ENCODE results near the gene NR5A2.

NR5A2 gene

DNA sequence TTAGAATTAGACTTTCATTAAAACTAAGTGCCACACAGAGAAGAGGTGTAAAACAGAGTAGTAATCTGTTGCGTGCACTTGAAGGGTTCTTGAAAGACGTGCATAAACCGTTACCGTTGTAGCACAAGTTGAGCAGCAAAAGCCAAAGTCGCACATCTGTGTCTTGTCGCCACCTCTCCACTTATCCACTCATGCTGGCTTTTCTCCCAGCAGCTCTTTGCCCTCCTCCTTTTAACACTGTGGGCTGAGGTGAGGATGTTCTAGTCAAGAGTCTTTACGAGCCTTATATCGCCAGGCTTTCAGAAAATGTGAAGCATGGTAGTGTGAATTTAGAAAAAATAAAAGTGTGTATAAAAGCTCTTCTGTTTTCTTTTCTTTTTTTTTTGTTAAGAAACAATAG lies 48.0 kb downstream of the NR5A2 start:
- no peak for DNase-seq

DNA sequence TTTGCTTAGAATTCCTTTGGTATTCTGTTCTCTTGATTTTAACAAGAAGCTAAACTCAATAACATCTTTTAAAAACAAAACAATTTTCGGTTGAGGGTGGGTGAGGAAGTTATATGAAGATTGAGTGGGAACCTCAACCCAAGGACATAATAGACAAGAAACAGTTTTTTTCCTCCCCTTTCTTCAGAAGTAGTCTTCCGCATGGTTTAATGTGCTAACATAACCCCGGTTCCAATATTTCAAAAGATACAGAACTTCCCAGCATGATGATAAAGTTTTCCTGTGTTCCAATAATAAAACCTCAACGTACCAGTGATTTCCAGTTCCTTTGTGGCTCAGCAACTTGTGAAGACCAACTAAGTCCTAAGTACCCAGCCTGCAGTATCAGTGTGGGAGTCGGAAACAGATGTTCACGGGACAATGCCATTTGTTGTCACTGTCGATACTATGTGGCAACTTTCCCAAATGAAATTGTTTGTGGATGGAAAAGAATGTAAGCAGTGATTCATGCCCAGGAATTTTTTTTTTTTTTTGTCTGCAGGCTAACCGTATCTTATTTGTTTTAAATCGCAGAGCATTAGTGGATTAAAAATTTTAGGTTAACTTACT lies 48.5 kb downstream of the NR5A2 start:
- no peak for DNase-seq

DNA sequence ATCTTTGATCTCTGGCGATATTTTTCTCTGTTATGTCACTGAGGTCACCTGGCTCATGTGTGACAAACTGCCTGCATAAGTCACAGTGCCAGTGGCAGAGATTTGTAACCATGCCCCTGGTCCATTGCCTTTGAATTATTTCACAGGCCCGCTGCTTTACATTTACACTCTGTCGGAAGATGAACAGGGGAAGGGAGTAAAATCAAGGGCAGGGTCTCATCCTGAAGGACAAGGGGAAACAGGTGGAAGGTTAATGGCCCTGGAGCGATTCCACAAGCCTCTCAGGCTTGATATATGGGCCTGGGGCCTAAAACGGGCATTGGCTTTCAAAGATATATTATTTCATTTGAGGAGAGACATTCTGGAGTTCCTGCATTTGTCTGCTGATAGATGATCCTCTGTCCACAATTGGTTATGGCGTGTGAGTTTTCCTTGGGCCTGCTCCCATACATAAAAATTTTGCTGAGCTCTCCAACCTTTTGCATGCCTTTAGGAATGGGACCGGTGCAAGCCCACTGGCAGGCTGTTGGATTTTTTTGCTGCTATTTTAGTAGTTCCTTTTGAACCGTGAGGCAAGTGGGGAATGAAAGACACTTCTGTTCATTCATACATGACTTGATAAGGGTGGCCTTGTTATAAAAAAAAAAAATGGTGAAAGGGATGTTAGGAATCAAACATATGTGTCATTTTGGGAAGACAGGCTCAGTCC lies 51.9 kb downstream of the NR5A2 start:
- DNase-seq = no peak

DNA sequence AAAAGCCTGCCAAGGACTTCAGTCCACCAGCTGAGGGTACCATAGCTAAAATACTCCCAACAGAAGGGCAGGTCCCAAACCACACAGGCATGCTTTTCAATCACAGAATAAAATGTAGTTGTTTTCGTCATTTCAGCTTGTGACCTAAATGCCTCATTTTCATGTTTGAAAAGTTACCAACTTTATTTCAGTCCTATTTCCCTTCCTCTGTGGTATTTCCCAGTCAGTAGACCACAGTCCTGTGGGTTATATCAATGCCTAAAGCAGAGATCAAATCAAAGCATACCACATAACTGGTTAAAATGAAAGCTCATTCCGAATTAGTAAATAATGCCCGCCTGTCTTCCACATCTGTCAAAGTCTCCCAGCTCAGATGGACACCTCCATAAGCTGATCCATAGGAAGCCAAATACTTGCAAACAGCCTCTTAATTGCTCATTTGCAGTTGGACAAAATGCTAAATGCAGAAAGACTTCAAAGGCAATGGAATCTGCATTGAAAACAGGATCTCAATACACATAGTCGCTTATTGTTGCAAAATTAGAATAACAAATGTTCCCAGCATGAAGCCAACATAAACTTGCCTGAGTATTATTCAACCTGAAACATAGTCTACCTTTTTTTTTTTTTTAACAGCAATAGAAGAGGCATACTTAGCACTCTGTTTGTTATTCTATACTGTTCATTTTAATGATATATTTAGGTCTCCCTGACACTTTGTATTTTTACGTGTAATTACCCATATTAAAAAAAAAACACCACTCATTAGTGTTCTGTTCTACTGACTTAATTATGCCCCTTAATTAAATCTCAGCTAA lies 53.9 kb downstream of the NR5A2 start:
- no peak for DNase-seq

DNA sequence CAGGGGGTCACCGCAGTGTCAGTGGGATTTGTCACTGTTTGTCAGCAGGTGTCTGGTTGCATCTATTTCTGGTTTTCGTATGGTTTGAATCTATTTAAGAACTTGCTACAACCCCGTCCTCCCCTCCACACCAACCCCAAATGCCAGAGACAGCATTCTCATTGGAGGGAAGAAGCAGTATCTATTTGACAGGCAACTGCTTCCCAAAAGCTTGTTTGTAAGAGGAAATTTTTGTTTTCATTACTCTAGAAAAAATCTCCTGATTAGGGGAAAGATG lies 54.4 kb downstream of the NR5A2 start:
- no peak for DNase-seq

DNA sequence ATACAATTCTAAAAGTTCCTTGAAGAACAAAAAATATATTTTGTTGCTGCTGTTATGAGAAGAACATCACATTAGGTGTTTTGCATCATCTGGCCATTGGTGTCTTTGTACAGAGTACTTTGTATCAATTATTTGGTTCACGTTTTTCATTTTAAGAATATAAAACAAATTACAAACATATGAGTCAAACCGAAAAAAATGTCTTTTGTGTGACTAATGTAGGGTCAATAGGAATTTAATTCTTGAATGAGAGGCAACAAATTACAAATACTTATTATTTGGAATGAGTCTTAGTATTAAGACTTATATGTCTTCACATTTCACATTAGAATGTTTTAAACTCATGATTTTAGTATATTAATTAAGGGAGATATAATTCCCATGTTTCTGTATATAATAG lies 54.8 kb downstream of the NR5A2 start:
- DNase-seq = no peak

DNA sequence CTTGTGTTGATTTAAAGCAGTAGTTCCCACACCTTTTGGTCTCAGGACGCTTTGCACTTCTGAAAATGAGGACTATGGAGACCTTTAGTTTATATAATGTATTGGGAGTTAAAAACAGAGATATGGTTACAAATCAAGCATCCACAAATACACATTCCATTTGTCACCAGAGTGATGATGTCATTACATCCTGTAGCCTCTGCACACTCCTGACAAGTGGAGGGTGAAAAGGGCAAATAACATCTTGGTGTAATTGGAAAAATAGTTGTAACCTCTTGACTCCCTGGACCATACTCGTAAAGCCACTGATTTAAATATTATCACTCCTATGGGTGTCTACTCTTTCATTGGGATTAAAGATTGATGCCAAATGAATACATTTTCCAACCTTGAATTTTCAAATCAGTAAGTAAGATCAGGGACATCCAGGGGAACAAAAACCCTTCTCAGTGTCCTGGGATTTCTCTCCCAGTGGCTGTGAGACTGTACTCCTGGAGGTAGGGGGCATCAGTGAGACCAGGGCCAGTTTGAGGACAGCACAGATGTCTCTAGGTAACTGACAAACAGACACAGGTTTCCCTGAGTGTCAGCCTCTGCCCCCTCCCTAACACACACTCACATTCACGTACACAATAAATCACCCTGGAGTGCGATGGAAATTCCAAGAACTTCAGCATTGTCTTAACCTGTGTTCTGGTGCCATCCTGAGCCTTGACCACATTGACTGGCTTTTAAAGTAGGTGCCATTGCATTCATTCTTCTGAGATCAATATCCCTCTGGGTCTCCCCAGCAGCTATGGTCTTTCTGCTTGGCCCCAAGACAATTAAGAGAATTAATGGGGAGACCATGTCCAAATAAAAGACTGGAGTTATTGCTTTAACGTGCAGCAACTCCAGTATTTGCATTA lies 63.0 kb downstream of the NR5A2 start:
- no peak for DNase-seq

DNA sequence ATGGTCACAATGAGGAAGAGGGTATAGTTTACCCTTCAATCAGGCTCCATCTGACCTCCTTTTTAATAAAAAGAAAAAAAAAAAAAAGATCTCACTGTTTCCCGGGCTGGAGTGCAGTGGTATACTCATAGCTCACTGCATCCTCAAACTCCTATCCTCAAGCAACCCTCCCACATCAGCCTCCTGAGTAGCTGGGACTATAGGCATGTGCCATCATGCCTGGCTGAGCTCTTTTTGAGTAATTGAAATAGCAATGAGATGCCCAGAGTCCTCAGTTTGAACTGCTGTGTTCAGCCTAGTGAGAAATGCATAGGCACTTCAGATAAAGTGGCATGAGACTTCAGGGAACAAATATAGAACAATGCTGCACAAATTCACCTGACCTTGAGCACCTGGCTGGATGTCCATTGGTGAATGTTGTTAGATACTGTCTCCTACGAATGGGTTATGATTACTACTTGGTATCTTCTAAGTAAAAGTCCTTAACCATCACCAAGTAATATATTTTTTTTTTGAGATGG lies 67.6 kb downstream of the NR5A2 start:
- DNase-seq = no peak

DNA sequence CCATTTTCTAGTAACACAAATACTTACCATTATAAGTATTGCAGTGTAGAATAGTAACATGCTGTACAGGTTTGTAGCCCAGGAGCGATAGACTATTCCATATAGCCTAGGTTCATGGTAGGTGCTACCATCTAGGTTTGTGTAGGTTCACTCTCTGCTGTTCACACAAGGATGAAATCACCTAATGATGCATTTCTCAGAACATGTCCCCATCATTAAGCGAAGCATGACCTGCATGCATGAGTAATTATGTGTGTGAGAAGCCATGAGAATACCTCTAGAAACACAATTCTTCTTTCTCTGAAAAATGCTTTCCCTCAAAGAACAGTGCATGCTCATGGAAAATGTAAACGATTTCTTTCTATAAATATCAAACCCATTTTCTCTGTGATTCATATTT lies 69.3 kb downstream of the NR5A2 start:
- DNase-seq = no peak

DNA sequence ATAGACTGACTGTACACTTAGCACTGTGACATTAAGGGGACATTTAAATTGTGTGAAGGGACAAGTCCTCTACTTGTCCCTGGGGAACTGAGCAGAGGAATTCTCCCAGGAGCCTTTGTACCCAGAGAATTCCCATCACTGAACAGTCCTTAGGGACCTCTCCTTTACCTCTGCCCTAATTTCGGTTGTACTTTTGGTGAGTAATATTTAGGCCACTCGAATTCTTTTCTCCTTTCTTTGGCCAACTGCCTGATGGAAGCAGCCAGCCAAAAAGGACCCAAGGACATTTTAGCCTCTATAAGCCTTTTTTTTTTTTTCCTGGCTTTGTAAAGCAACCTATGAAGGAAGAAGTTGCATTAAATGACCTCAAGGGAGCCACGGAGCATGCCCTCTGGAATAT lies 71.5 kb downstream of the NR5A2 start:
- no peak for DNase-seq

DNA sequence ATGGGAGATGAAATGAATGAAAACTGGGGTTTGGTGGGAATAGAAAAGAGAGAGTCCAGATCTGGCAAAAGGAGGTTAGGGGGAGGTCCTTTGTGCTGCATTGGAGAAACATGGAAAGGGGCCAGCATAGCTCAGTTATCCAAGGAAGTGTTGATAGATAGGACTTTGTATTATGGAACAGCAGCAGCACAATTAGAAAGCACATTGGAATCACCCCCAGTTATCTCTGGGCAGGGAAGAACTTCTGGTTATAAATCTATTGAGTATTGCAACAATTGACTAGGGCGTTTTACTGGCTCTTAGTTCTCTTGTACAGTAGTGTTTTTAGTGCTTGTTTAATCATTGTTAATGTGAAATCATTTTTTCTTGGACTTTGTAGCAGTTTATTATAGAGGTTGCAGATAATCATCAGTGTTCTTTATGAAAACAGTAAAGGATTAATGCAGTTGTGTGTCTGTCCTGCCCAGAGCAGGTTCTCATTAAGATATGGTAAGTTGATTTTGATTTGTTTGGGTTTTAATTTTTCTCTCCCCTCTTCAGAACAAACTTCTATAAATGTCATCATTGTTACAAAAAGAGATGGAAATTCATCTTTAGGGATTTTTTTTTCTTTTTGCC lies 76.6 kb downstream of the NR5A2 start:
- DNase-seq = no peak

DNA sequence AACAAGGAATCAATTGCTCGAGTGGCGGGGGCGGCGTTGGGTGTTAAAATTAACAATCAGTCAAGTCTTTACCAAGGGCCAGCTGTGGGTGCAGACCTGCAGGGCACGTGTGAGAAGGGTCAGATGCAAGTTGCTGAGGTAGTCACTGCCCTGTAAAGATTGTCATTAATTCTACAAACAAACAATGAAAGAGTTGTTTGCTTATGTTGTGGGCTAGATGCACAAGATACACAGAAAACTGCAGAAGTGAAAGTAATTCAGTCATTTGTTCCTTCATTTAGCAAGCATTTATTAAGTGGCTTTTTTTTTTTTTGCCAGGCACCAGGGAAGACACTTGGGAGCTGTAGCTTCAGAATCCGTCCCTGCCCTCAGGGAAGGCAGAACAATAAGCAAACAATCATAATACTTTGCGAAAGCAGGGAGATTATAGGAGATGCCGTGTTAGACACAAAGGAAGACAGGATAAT lies 79.5 kb downstream of the NR5A2 start:
- DNase-seq = peak; percentile 19

DNA sequence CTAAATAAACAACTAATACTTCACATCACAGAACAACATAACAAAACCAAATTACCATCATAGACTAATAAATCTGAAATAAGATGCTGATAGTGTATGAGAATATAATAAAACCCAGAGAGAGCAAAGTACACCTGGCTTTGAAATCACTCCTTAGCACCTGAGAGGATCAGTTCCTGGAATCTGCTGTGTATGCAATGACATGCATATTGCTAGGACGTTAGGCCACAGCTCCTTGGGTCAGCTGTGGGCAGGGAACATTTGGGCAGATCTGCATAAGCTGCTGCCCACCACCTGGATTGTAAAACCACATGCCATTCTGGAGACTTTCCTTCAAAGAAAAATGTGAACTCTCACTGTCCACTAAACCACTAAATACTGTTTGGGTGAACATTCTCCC lies 81.1 kb downstream of the NR5A2 start:
- DNase-seq = no peak

DNA sequence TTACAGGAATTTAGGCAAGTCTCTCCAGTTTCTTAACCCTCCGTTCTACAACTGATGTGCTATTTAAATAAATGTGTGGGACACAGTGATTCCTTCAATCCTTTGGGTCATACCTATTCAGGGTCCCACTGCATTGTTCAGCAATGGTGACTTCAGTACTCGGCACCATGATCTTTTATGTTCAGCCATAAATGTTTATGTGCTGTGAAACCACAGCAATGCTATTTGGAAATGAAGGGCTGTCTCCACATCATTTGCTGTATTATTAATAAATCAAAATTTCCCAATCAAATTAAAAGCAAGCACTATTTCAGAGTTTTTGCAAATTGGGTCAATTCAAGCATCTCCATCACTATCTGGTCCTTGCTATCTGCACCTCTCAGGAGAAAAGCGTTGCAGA lies 84.8 kb downstream of the NR5A2 start:
- no peak for DNase-seq

DNA sequence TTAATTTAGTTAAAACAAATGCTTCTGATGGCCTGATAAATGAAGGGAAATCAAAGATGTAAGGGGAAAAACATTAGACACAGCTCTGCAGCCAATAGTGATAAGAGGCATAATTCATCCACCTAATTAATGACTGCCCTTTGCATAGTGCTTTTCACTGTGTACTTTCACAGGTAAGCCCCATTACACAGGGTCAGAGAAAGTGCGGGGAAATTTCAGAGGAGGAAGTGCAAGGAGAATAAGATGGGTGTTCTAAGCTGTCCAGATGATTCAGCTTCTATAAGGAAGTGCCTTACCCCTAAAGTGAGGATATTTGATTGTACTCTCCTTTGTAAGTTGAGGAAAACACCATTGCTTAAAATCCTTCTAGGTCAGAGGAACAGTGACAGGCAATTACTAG lies 88.0 kb downstream of the NR5A2 start:
- no peak for DNase-seq

DNA sequence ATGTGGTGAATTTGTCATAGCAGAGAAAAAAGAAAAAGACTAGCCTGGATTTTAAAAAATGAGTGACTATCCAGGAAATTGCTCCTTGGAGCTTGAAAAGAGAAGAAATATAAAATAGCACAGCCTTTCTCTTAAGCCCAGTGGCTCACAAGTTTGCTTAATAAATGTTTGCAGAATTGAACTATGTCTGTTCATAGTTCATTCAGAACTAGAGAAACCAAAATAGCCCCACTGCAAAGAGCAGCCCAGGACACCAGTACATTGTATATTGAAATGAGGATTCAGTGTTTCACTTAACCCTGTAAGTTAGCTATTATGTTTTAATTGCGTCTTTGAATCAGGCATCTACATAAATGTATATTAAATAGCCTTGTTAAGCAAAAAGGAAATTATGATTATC lies 88.8 kb downstream of the NR5A2 start:
- no peak for DNase-seq

DNA sequence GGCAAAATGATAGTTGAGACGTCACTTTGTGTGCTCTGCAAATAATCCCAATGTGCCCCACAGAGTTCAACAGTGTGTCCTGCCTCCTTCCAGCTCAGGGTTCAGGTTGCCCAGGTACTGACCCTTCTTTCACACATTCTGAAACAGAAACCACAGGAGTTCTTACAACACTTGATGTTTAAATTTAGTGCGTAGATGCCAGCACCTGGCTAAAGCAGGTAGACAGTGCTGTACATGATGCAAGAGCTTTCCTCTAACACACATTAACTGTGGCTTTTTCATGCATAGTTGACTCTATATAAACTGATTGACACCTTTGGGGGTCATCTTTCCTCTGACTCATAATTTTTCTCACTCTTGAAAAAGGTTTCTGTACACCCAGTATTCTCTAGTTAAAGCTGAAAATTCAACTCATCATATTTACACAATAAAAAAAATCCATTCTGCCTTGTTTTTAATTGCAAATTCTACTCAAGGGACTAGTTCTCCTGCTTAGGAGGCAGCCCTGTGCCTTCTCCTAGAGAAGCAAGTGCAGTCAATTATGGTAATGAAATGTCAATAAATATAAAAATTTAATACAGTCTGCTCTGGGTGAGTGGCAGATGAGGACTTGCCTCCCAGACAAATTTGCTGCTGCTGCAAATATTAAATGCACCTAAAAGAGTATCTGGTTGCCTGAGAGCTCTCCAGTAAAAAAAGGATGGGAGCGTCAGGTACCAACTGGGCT lies 91.4 kb downstream of the NR5A2 start:
- DNase-seq = peak; percentile 64

DNA sequence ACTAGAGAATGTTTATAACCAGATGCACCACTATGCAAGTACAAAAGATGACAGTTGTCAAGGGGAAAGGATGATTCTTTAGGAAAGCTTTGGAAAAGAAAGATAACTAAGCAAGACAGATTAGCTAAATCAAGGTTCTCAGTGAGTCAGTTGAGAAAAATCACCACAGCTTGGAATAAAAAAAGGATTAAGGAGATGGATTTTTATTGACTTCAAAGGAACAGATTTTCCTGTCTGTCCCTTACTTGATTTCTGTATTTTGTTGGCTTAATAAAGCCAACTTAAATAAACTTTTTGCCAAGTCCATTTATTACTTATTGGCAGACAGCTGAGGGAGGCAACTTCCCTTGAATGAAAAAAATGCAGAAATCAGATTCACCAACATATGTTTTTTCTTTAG lies 93.9 kb downstream of the NR5A2 start:
- no peak for DNase-seq

DNA sequence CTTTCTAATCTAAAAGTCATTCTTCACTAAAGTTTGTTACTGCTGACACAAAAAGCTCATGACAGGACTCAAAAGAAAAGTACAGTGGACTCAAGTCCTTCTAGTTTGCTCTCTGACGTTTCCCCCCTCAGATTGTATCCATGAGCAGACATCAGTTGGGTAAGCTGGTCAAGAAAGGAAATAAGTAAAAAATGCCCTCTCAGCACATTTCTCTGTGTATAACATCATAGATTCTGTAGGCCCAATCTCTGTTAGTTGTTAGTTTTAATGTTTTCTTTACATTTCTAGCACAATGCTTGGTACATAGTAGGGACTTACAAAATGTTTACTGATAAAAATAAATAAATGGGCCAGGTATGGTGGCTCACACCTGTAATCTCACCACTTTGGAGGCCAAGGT lies 96.8 kb downstream of the NR5A2 start:
- DNase-seq = no peak

DNA sequence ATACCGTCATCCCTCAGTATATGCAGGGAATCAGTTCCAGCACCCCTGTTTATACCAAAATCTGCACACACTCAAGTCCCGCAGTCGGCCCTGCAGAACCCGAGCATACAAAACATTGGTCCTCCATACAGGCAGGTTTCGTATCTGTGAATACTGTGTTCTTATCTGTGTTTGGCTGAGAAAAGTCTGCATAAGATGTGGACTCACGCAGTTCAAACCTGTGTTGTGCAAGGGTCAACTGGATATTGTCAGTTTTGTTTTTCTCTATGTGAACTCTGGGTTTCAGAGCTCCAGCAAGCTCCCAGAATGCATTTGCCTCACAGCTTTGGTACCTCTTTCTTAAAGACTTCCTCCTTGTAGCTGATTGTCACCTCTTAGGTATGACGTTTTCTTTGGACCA lies 100.6 kb downstream of the NR5A2 start:
- no peak for DNase-seq

DNA sequence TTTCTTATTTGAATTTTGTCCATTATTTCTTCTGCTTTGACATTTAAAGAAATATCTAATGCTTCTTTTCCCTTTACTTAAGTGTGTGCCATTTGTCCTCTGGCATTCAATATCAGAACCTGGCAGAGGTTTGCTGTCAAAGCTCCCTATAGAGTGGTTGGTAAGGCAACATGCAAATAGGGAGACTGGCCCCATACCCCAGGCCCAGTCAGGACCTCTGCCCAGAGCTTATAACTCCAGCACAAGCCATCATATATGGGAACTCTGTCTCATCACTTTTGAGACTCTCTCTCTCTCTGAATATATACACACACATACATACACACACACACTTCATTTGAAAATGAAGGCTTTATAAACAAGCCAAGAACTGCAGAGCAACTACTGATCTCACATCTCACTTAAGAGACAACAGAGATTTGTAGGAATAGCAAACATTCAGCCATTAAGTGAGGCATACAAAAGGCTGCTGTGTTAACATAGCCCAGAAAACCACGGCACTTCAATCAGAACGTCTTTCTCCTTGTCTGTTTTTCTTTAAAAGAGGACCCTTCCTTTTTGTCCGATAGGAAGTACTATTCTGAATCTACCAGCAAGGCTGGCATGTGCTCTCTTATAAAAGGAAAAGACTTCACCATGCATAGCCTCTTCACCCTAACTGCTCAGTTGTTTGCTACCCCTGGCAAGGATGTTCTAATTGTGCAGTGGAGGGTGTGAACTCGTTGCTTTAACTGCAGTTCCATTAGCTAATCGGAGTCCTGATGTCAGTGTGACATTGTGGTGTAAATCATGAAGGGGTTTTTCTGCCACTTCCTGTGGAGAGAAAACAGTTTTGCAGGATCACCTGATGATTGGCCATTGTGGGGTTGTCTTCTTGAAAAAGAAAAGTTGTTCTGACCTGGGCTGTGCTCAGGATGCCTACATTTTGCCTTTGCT lies 101.7 kb downstream of the NR5A2 start:
- peak; percentile 37 for DNase-seq

Data from NCI-H345 (cell line).